Suprapubic skin (tissue), 4 donors: Measurements from ENCODE around the gene MAP7D2. TPM values are rescaled to one million over a fixed set of nuclear protein-coding genes. Genes with fewer than 3 reads are reported as not detected.

Source experiments
- DNase-seq, 2 donors: peaks; one replicate each; pipeline ENCODE4 v3.0.0-alpha.2; 2019; ENCODE audit warnings: low spot score in 2 of 2
- H3K27ac ChIP-seq: fragments of 200-600 bp; sonication (generic); one replicate; pipeline ENCODE4 v1.5.1; 2019
- H3K27me3 ChIP-seq: fragments of 200-600 bp; sonication (generic); one replicate; pipeline ENCODE4 v1.5.1; 2019
- H3K36me3 ChIP-seq: fragments of 200-600 bp; sonication (generic); one replicate; pipeline ENCODE4 v1.5.1; 2019
- H3K4me1 ChIP-seq: fragments of 200-600 bp; sonication (generic); one replicate; pipeline ENCODE4 v1.5.1; 2019
- H3K4me3 ChIP-seq: fragments of 200-600 bp; sonication (generic); one replicate; pipeline ENCODE4 v1.5.1; 2019; ENCODE audit warnings: mild to moderate bottlenecking
- H3K9me3 ChIP-seq: fragments of 200-600 bp; sonication (generic); one replicate; pipeline ENCODE4 v1.5.1; 2019
- CTCF ChIP-seq, 2 donors: fragments of 200-600 bp in 1 of 2; fragments of 450-650 bp in 1 of 2; sonication (generic) in 1 of 2; IDR thresholded peaks; one replicate each; pipeline ENCODE4 v1.5.1; 2016 to 2019; ENCODE audit warnings: antibody characterized with exemption in 2 of 2, mild to moderate bottlenecking in 1 of 2, moderate library complexity in 1 of 2
- EP300 ChIP-seq: sonication (generic); formaldehyde crosslinking; IDR thresholded peaks from one replicate; pipeline ENCODE4 v1.6.1; 2017; ENCODE audit warnings: antibody characterized with exemption
- POLR2A ChIP-seq, 2 donors: fragments of 450-650 bp; IDR thresholded peaks; one replicate each; pipeline ENCODE4 v1.6.1; 2017; ENCODE audit warnings: antibody characterized with exemption in 2 of 2, mild to moderate bottlenecking in 2 of 2, moderate library complexity in 2 of 2
- POLR2AphosphoS5 ChIP-seq, 3 donors: sonication (generic); formaldehyde crosslinking; IDR thresholded peaks; one replicate each; pipeline ENCODE4 v1.6.1; 2017; ENCODE audit warnings: antibody characterized with exemption in 3 of 3
- WGBS: methylation state at CpG from one replicate; pipeline ENCODE4 v1.1.5; 2018; 5-methylcytosine and 5-hydroxymethylcytosine counted together
- total RNA-seq, 4 donors: library from RNA; depleted of rRNA; stranded (reverse); fragments of >200 nt; gene quantifications; one replicate each; pipeline ENCODE4 v1.1.0, GENCODE V29; 2016

Gene MAP7D2
- total RNA-seq, 4 donors from 2014 or later = 0.78 to 6.3 (median 1.4) TPM; not detected in 1

- DNase-seq = no peak
- H3K27ac ChIP-seq = no peak overlapping the region
- no peak overlapping the region for H3K4me3 ChIP-seq
- no peaks in the 10 kb centered on the region for H3K36me3 ChIP-seq
- no peaks in the 10 kb centered on the region for H3K9me3 ChIP-seq
- TF ChIP-seq POLR2AphosphoS5 (IDR thresholded peaks at IDR 0.05) (no peak), EP300 (no peak), POLR2A (IDR thresholded peaks at IDR 0.05) (no peak), CTCF (IDR thresholded peaks at IDR 0.05) (no peak)
- H3K27me3 ChIP-seq = no peaks in the 10 kb centered on the region
- no peaks in the 10 kb centered on the region for H3K4me1 ChIP-seq
These were observed 140.9 kb downstream of the MAP7D2 start for GRCh38 chrX:19975845-19976244.

- no peak for TF ChIP-seq EP300
- TF ChIP-seq POLR2AphosphoS5 (IDR thresholded peaks at IDR 0.05) = no peak
- TF ChIP-seq POLR2A (IDR thresholded peaks at IDR 0.05) = no peak
- DNase-seq = no peak
- H3K27ac ChIP-seq = no peak overlapping the region
- no peaks in the 10 kb centered on the region for H3K9me3 ChIP-seq
- H3K27me3 ChIP-seq = no peaks in the 10 kb centered on the region
- H3K36me3 ChIP-seq = no peaks in the 10 kb centered on the region
- H3K4me3 ChIP-seq = no peak overlapping the region
- no peaks in the 10 kb centered on the region for H3K4me1 ChIP-seq
These were observed 143.7 kb downstream of the MAP7D2 start for GRCh38 chrX:19972984-19973383.

- 92% methylated on average over 6 of the region's 6 CpGs for WGBS
- H3K36me3 ChIP-seq = peaks cover 5% of the 10 kb centered on the region
- no peak overlapping the region for H3K27ac ChIP-seq
- TF ChIP-seq POLR2A (IDR thresholded peaks at IDR 0.05) = no peak
- no peak for TF ChIP-seq EP300
- TF ChIP-seq POLR2AphosphoS5 (IDR thresholded peaks at IDR 0.05) = no peak
- TF ChIP-seq CTCF (IDR thresholded peaks at IDR 0.05) = no peak
- H3K4me3 ChIP-seq = no peak overlapping the region
- no peaks in the 10 kb centered on the region for H3K4me1 ChIP-seq
- no peak for DNase-seq
- H3K27me3 ChIP-seq = no peaks in the 10 kb centered on the region
- no peaks in the 10 kb centered on the region for H3K9me3 ChIP-seq
These were observed 148.4 kb downstream of the MAP7D2 start for GRCh38 chrX:19968276-19968675.

GRCh38 chrX:19966056-19966455 lies 150.7 kb downstream of the MAP7D2 start:
- H3K4me1 ChIP-seq = no peaks in the 10 kb centered on the region
- H3K27me3 ChIP-seq = no peaks in the 10 kb centered on the region
- DNase-seq = no peak
- no peak overlapping the region for H3K27ac ChIP-seq
- peaks cover 5% of the 10 kb centered on the region for H3K36me3 ChIP-seq
- H3K4me3 ChIP-seq = no peak overlapping the region
- no peaks in the 10 kb centered on the region for H3K9me3 ChIP-seq
- TF ChIP-seq POLR2A (IDR thresholded peaks at IDR 0.05) = no peak
- no peak for TF ChIP-seq CTCF (IDR thresholded peaks at IDR 0.05)
- TF ChIP-seq POLR2AphosphoS5 (IDR thresholded peaks at IDR 0.05) = no peak
- TF ChIP-seq EP300 = no peak
- WGBS = 90% methylated on average over 1 of the region's 1 CpG

GRCh38 chrX:19964017-19964710 lies 152.5 kb downstream of the MAP7D2 start:
- Histone ChIP-seq H3K27ac (no peak overlapping the region), H3K36me3 (peaks cover 5% of the 10 kb centered on the region), H3K4me3 (no peak overlapping the region), H3K27me3 (no peaks in the 10 kb centered on the region), H3K4me1 (no peaks in the 10 kb centered on the region), H3K9me3 (no peaks in the 10 kb centered on the region)
- WGBS = 77% methylated on average over 9 of the region's 9 CpGs
- no peak for TF ChIP-seq EP300
- no peak for TF ChIP-seq POLR2A (IDR thresholded peaks at IDR 0.05)
- no peak for TF ChIP-seq POLR2AphosphoS5 (IDR thresholded peaks at IDR 0.05)
- TF ChIP-seq CTCF (IDR thresholded peaks at IDR 0.05) = no peak
- DNase-seq = no peak

DNA sequence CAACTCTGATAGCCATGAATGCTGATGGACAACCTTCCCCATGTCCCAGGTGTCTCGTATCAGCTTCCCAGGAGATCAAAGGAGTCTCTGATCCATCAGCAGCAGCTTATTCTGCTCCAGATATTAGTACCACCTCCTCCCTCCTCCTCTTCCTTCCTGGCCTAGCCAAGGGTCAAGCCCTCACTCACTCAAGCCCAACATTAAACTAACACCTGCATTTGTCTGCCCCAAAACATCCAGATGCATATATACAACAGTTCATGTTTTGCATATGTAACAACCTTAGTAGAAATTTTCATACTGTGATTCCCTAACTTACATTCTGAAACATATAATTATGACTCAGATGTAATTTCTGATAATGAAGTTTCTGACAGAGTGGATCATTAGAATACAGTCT lies 155.8 kb downstream of the MAP7D2 start:
- Histone ChIP-seq H3K9me3 (no peaks in the 10 kb centered on the region), H3K27ac (no peak overlapping the region), H3K4me1 (no peaks in the 10 kb centered on the region), H3K4me3 (no peak overlapping the region), H3K27me3 (no peaks in the 10 kb centered on the region), H3K36me3 (peaks cover 5% of the 10 kb centered on the region)
- WGBS = 55% methylated on average over 1 of the region's 1 CpG
- no peak for DNase-seq
- no peak for TF ChIP-seq POLR2AphosphoS5 (IDR thresholded peaks at IDR 0.05)
- no peak for TF ChIP-seq EP300
